Smooth muscle cell (in vitro differentiated cells): ENCODE measurements around the gene ZCWPW1. TPM values are rescaled to one million over a fixed set of nuclear protein-coding genes. Genes with fewer than 3 reads are reported as not detected.

Experiments
- DNase-seq: peaks from one replicate; lab custom pipeline; 2025; ENCODE audit not compliant: unreplicated experiment; lab: John Stamatoyannopoulos, UW
- H2AFZ ChIP-seq: fragments of 200-600 bp; sonication (generic); 2 replicates; pipeline ENCODE4 v1.6.0; 2016; ENCODE audit warnings: antibody characterized with exemption, low read depth, mild to moderate bottlenecking
- H3F3A ChIP-seq: fragments of 200-600 bp; sonication (generic); 2 replicates; pipeline ENCODE4 v1.6.0; 2017; ENCODE audit warnings: antibody characterized with exemption, low read depth
- H3K27ac ChIP-seq: fragments of 200-600 bp; sonication (generic); 2 replicates; pipeline ENCODE4 v1.5.1; 2016; ENCODE audit warnings: low read depth, mild to moderate bottlenecking
- H3K27me3 ChIP-seq: fragments of 200-600 bp; sonication (generic); 2 replicates; pipeline ENCODE4 v1.6.1; 2016; ENCODE audit warnings: low read depth, mild to moderate bottlenecking
- H3K36me3 ChIP-seq: fragments of 200-600 bp; sonication (generic); 2 replicates; pipeline ENCODE4 v1.5.1; 2016; ENCODE audit warnings: low read depth
- H3K4me1 ChIP-seq: fragments of 200-600 bp; sonication (generic); 2 replicates; pipeline ENCODE4 v1.5.1; 2016; ENCODE audit warnings: low read depth
- H3K4me2 ChIP-seq: fragments of 200-600 bp; sonication (generic); 2 replicates; pipeline ENCODE4 v1.6.0; 2016; ENCODE audit warnings: mild to moderate bottlenecking
- H3K4me3 ChIP-seq: fragments of 200-600 bp; sonication (generic); 2 replicates; pipeline ENCODE4 v1.5.1; 2016; ENCODE audit warnings: mild to moderate bottlenecking
- H3K79me2 ChIP-seq: fragments of 200-600 bp; sonication (generic); 2 replicates; pipeline ENCODE4 v1.6.0; 2016; ENCODE audit warnings: low read depth, mild to moderate bottlenecking
- H3K9ac ChIP-seq: fragments of 200-600 bp; sonication (generic); 2 replicates; pipeline ENCODE4 v1.6.0; 2016; ENCODE audit warnings: low read depth
- H3K9me3 ChIP-seq: fragments of 200-600 bp; sonication (generic); replicated peaks from 2 replicates; pipeline ENCODE4 v1.5.1; 2016; ENCODE audit warnings: low read depth
- H4K20me1 ChIP-seq: fragments of 200-600 bp; sonication (generic); 2 replicates; pipeline ENCODE4 v1.6.0; 2016; ENCODE audit warnings: low read depth
- WGBS: methylation state at CpG from one replicate; pipeline ENCODE4 v1.1.7; 2016; ENCODE audit warnings: low lambda C conversion rate; 5-methylcytosine and 5-hydroxymethylcytosine counted together
- polyA plus RNA-seq: library from polyadenylated mRNA; unstranded; fragments of >200 nt; fragmentation: Nextera tagmentation; extraction: Ambion mirVana; gene quantifications from 2 replicates; pipeline ENCODE4 v1.2.1, GENCODE V29; 2016
- total RNA-seq: library from RNA; depleted of rRNA; stranded (reverse); fragments of >200 nt; gene quantifications from 2 replicates; pipeline ENCODE4 v1.2.3, GENCODE V29; 2014
- TF ChIP-seq, protein P1 (sequence below): fragments of 200-600 bp; sonication (generic); IDR thresholded peaks from 2 replicates; pipeline ENCODE4 v1.5.1; 2017; ENCODE audit warnings: borderline replicate concordance, mild to moderate bottlenecking, antibody characterized with exemption; ENCODE audit not compliant: insufficient read depth, poor library complexity, severe bottlenecking

Gene ZCWPW1
- total and polyA plus RNA-seq, 2 experiments from 2014 or later: 3.9 to 5.3 TPM

DNA sequence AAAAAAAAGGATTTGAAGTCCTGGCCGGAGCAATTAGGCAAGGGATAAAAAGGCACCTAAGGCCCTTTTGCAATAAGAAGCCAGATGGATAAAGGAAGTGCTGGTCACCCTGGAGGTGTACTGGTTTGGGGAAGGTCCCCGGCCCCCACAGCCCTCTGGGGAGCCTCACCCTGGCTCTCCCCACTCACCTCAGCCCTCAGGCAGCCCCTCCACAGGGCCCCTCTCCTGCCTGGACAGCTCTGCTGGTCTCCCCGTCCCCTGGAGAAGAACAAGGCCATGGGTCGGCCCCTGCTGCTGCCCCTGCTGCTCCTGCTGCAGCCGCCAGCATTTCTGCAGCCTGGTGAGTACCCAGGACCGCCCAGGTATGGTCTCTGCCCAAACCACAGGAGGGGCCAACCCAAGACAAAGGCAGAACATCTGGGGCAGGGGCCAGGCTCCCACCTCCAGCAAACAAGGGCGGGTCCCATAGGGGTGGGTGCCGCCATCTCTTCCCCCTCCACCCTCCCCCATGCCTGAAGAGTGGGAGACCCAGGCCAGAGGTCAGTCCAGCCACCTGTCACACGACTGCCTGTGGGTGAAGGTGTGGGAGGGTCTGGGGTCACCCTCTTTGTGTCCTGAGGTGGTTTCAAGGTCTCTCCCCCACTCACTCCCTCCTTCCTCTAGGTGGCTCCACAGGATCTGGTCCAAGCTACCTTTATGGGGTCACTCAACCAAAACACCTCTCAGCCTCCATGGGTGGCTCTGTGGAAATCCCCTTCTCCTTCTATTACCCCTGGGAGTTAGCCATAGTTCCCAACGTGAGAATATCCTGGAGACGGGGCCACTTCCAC lies 70.3 kb downstream of the ZCWPW1 start, which contains the start of gene PILRB:
TSS of gene PILRB (plus strand) at position 91 of the 830 bp plus-strand sequence. CDS start at position 277, 186 bp downstream.
- TF ChIP-seq, protein P1, sequence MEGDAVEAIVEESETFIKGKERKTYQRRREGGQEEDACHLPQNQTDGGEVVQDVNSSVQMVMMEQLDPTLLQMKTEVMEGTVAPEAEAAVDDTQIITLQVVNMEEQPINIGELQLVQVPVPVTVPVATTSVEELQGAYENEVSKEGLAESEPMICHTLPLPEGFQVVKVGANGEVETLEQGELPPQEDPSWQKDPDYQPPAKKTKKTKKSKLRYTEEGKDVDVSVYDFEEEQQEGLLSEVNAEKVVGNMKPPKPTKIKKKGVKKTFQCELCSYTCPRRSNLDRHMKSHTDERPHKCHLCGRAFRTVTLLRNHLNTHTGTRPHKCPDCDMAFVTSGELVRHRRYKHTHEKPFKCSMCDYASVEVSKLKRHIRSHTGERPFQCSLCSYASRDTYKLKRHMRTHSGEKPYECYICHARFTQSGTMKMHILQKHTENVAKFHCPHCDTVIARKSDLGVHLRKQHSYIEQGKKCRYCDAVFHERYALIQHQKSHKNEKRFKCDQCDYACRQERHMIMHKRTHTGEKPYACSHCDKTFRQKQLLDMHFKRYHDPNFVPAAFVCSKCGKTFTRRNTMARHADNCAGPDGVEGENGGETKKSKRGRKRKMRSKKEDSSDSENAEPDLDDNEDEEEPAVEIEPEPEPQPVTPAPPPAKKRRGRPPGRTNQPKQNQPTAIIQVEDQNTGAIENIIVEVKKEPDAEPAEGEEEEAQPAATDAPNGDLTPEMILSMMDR: no peak
- Histone ChIP-seq H3F3A (no peaks in the 10 kb centered on the region), H3K9me3 (no peaks in the 10 kb centered on the region), H3K9ac (no peak within 1 kb of the TSS), H3K36me3 (no peaks in the 10 kb centered on the region), H3K4me1 (no peaks in the 10 kb centered on the region), H4K20me1 (no peaks in the 10 kb centered on the region), H3K4me3 (no peak within 1 kb of the TSS), H2AFZ (no peak within 1 kb of the TSS), H3K4me2 (no peak within 1 kb of the TSS), H3K27me3 (no peaks in the 10 kb centered on the region), H3K27ac (no peak within 1 kb of the TSS), H3K79me2 (no peaks in the 10 kb centered on the region)
- 94% methylated on average over 11 of the region's 11 CpGs for WGBS
- no peak for DNase-seq

DNA sequence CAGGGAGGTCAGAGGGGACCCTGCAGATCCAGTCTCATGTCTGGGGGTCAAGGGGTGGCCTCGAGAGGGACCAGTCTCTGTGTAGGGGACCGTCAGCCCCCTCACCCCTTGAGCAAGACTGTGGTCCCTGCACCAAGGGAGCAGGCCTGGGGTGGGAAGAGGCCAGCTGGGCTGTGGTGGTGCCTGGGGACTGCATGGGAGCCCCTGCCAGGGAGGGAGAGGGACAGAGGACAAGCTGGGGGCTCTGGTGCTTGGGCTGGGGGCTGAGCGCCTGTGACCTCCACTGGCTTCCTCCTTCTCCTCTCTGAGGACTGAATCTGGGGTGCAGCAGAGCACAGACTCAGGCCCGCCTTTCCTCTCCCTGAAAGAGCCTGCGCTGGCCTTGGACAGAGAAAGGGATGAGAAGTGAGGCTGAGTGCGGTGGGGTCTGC lies 71.4 kb downstream of the ZCWPW1 start:
- no peak overlapping the region for H3K4me2 ChIP-seq
- H3K27ac ChIP-seq: no peak overlapping the region
- no peaks in the 10 kb centered on the region for H3K27me3 ChIP-seq
- no peaks in the 10 kb centered on the region for H4K20me1 ChIP-seq
- H2AFZ ChIP-seq: no peak overlapping the region
- H3F3A ChIP-seq: no peaks in the 10 kb centered on the region
- H3K79me2 ChIP-seq: no peaks in the 10 kb centered on the region
- no peak overlapping the region for H3K9ac ChIP-seq
- no peak overlapping the region for H3K4me3 ChIP-seq
- no peaks in the 10 kb centered on the region for H3K4me1 ChIP-seq
- no peaks in the 10 kb centered on the region for H3K9me3 ChIP-seq
- no peak for DNase-seq
- H3K36me3 ChIP-seq: no peaks in the 10 kb centered on the region
- TF ChIP-seq, protein P1: no peak
- 95% methylated on average over 6 of the region's 6 CpGs for whole genome bisulfite sequencing

DNA sequence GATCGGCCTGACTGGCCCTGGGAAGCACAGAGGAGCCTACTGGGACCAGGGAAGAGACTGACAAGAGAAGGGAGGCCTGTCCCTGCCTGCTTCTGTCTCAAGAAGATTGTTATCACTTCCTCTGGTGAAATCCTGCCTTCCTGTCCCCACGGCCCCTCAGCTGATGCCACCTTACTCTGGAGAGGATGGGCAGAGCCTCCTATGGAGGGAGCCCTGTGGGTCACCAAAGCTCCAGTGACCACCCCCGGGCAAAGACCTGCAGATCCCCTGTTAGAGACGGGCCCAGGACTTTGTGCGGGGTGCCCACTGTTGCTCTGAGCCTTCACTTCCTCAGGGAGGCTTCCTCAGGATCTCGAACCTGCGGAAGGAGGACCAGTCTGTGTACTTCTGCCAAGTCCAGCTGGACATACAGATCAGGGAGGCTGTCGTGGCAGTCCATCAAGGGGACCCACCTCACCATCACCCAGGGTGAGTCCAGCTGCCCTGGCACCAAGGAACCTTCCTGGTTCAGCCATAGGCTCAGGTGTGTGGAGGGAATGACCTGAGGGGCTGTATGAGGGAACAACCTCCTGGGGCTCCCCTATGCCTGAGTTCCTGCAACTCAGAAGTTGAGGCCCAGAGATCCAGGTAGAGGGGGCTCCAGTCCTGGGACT lies 72.0 kb downstream of the ZCWPW1 start:
- Histone ChIP-seq H3K27ac (no peak overlapping the region), H3K9me3 (no peaks in the 10 kb centered on the region), H3K36me3 (no peaks in the 10 kb centered on the region), H3K4me3 (no peak overlapping the region), H4K20me1 (no peaks in the 10 kb centered on the region), H3K27me3 (no peaks in the 10 kb centered on the region), H3F3A (no peaks in the 10 kb centered on the region), H3K4me1 (no peaks in the 10 kb centered on the region), H2AFZ (no peak overlapping the region), H3K9ac (no peak overlapping the region), H3K4me2 (no peak overlapping the region), H3K79me2 (no peaks in the 10 kb centered on the region)
- TF ChIP-seq, protein P1: no peak
- DNase-seq: no peak
- 94% methylated on average over 8 of the region's 8 CpGs for WGBS
